GM19193 (cell line): ENCODE data around the gene PPP3R1.

Experiments
- POLR2A ChIP-seq: IDR thresholded peaks from 4 replicates; pipeline ENCODE4 v1.6.1; 2011; ENCODE audit not compliant: insufficient read depth, insufficient read length; ENCODE audit errors: extremely low read depth

The PPP3R1 gene

DNA sequence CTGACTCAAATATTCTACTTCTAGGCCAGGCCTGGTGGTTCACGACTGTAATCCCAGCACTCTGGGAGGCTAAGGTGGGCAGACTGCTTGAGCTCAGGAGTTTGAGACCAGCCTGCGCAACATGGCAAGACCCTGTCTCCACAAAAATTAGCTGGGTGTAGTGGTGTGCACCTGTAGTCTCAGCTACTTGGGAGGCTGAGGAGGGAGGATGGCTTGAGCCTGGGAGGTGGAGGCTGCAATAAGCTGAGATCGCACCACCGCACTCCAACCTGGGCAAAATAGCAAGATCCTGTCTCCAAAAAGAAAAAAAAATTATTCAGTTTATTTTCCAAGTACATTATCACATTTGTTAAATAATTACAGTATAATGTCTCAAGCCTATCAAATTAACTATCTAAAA, 7.3 kb downstream of the PPP3R1 start:
- no peak for TF ChIP-seq POLR2A

GRCh38 chr2:68244456-68244855, 7.9 kb downstream of the PPP3R1 start:
- no peak for TF ChIP-seq POLR2A

DNA sequence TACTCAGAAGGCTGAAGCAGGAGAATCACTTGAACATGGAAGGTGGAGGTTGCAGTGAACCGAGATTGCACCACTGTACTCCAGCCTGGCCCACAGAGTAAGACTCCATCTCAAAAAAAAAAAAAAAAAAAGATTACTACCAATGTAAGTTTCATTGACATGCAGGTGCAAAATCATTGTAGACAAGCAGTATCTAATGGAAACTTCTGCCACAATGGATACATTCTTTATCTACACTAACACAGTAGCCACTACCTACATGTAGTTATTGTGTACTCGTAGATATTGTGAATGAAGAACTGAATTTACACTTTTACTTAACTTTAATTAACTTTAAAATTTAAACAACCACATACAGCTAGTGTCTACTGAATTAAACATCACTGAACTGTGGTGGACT, 10.6 kb downstream of the PPP3R1 start:
- no peak for TF ChIP-seq POLR2A

- no peak for TF ChIP-seq POLR2A
These were observed 11.9 kb downstream of the PPP3R1 start for GRCh38 chr2:68240446-68240845.

GRCh38 chr2:68238955-68239822, 13.1 kb downstream of the PPP3R1 start:
- no peak for TF ChIP-seq POLR2A

- TF ChIP-seq POLR2A: no peak
These were observed 14.3 kb downstream of the PPP3R1 start for GRCh38 chr2:68237976-68238580.

DNA sequence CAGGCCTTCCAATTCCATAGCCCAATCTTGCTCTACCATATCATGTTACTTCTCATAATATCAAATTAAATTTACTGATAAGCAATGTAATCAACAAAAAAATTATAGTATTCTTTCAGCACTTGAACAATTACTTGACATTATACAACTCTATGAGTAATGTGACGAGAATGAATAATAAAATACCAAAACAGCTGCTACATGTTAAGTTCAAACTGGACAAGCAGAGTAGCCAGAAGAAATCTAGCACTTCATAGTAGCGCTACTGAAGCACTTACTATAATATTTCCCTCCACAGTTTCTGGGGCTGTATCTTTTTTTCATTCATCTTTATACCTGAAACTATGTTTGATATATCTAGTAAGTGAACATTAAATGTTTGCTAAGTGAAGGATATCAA, 14.9 kb downstream of the PPP3R1 start:
- TF ChIP-seq POLR2A: no peak

GRCh38 chr2:68236876-68237275, 15.5 kb downstream of the PPP3R1 start:
- no peak for TF ChIP-seq POLR2A

DNA sequence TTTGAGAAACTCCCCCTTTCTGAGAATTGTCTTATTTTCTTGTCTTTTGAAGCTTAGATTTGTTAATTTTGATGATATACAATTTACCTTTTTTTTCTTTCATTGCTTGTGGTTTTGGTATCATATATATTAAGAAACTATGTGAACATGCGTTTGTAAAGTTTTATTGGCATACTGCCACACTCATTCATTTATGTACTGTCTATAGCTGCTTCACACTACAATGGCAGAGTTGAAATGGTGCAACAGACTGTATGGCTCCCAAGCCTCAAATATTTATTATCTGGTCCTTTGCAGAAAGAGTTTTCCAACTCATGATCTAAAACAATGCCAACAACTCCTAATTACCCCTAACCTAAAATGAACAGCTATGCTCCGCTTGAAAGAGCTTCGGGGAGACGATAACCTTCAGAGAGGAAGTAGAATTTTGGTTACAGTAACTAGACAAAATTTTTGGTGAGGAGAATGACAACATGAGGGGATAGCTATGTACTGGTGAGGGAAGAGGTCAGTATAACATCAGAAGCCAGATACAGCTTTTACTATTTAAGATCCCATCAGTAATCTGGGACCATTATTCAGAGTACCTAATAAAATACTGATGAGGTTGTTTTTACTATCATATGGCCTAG, 16.1 kb downstream of the PPP3R1 start:
- no peak for TF ChIP-seq POLR2A

GRCh38 chr2:68235090-68235489, 17.2 kb downstream of the PPP3R1 start:
- TF ChIP-seq POLR2A: no peak

GRCh38 chr2:68234405-68234804, 17.9 kb downstream of the PPP3R1 start:
- TF ChIP-seq POLR2A: no peak

GRCh38 chr2:68231061-68231372, 21.3 kb downstream of the PPP3R1 start:
- no peak for TF ChIP-seq POLR2A

GRCh38 chr2:68230241-68231060, 21.9 kb downstream of the PPP3R1 start:
- no peak for TF ChIP-seq POLR2A

GRCh38 chr2:68226794-68227193, 25.5 kb downstream of the PPP3R1 start:
- no peak for TF ChIP-seq POLR2A

DNA sequence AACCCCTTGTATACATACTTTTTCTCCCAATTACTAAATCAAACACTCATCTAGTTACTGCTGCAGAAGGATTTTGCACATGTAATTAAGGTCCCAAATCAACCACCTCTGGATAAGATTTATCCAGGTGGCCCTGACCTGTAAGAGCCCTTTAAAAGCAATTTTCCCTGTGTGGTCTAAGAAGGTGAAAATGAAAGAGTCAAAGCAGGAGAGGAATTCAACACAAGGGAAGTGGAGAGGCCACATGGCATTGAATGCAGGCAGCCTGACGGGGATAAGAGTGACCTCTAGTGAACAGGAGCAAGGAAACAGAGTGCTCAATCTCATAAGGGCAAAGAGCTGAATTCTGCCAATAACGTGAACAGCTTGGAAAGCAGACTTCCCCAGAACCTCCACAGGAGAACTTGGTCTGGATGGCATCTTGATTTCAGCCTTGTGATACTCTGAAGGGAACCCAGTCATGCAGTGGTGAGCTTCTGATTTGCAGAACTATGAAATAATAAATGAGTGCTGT, 27.2 kb downstream of the PPP3R1 start:
- no peak for TF ChIP-seq POLR2A
